GM23338 (cell line): ENCODE data around the gene SUSD4. TPM values are rescaled to one million over a fixed set of nuclear protein-coding genes. Genes with fewer than 3 reads are reported as not detected.

ENCODE experiments used
- ATAC-seq: fragments of 200-7000 bp; cut with Tn5 transposase; 3 replicates; pipeline ENCODE4 v1.9.1; 2020
- DNase-seq: peaks from one replicate; pipeline ENCODE4 v3.0.0-alpha.2; 2015; ENCODE audit warnings: low spot score
- H2AFZ ChIP-seq: fragments of 200-600 bp; sonication (generic); 2 replicates; pipeline ENCODE4 v1.8.0; 2016; ENCODE audit warnings: antibody characterized with exemption, mild to moderate bottlenecking, moderate library complexity
- H3F3A ChIP-seq: fragments of 200-600 bp; sonication (generic); replicated peaks from 2 replicates; pipeline ENCODE4 v1.8.0; 2017; ENCODE audit warnings: antibody characterized with exemption, mixed run types, low read depth
- H3K27ac ChIP-seq: fragments of 200-600 bp; sonication (generic); 2 replicates; pipeline ENCODE4 v1.6.1; 2016; ENCODE audit warnings: low read depth
- H3K27me3 ChIP-seq: fragments of 200-600 bp; sonication (generic); 2 replicates; pipeline ENCODE4 v1.8.0; 2016; ENCODE audit warnings: mild to moderate bottlenecking, mixed run types, moderate library complexity; ENCODE audit not compliant: insufficient read depth
- H3K36me3 ChIP-seq: fragments of 200-600 bp; sonication (generic); 2 replicates; pipeline ENCODE4 v1.8.0; 2016; ENCODE audit warnings: mild to moderate bottlenecking; ENCODE audit not compliant: insufficient read depth
- H3K4me1 ChIP-seq: fragments of 200-600 bp; sonication (generic); 2 replicates; pipeline ENCODE4 v1.8.0; 2016; ENCODE audit warnings: mild to moderate bottlenecking, moderate library complexity; ENCODE audit not compliant: insufficient read depth
- H3K4me2 ChIP-seq: fragments of 200-600 bp; sonication (generic); 2 replicates; pipeline ENCODE4 v1.7.1; 2017; ENCODE audit warnings: mixed run types
- H3K4me3 ChIP-seq: fragments of 200-600 bp; sonication (generic); 2 replicates; pipeline ENCODE4 v1.6.1; 2016; ENCODE audit warnings: mixed run types
- H3K79me2 ChIP-seq: fragments of 200-600 bp; sonication (generic); replicated peaks from 2 replicates; pipeline ENCODE4 v1.8.0; 2017; ENCODE audit warnings: mild to moderate bottlenecking; ENCODE audit not compliant: insufficient read depth
- H3K9me2 ChIP-seq: fragments of 200-600 bp; sonication (generic); 2 replicates; pipeline ENCODE4 v1.8.0; 2017; ENCODE audit not compliant: insufficient read depth
- H4K20me1 ChIP-seq: fragments of 200-600 bp; sonication (generic); replicated peaks from 2 replicates; pipeline ENCODE4 v1.8.0; 2017; ENCODE audit warnings: mild to moderate bottlenecking; ENCODE audit not compliant: insufficient read depth
- H3K27ac Mint-ChIP-seq: 2 replicates; pipeline ENCODE4 v1.8.0; 2020; ENCODE audit warnings: inconsistent platforms, mild to moderate bottlenecking, moderate library complexity, mixed read lengths
- H3K27me3 Mint-ChIP-seq: 3 replicates; pipeline ENCODE4 v1.8.0; 2022; ENCODE audit warnings: low read depth, mild to moderate bottlenecking, moderate library complexity, mixed read lengths, inconsistent platforms; ENCODE audit not compliant: insufficient read depth, poor library complexity
- H3K36me3 Mint-ChIP-seq: 3 replicates; pipeline ENCODE4 v1.8.0; 2021; ENCODE audit warnings: low read depth, mild to moderate bottlenecking, inconsistent platforms, moderate library complexity, mixed read lengths
- H3K4me1 Mint-ChIP-seq: 3 replicates; pipeline ENCODE4 v1.8.0; 2020; ENCODE audit warnings: mild to moderate bottlenecking, inconsistent platforms, mixed read lengths
- H3K4me3 Mint-ChIP-seq: 3 replicates; pipeline ENCODE4 v1.8.0; 2021; ENCODE audit warnings: moderate library complexity, mild to moderate bottlenecking, inconsistent platforms, mixed read lengths
- H3K9me3 Mint-ChIP-seq: 3 replicates; pipeline ENCODE4 v1.8.0; 2020; ENCODE audit warnings: moderate library complexity, mild to moderate bottlenecking, inconsistent platforms, mixed read lengths
- CREB1 ChIP-seq: fragments of 250-450 bp; sonication (Bioruptor Pico); IDR thresholded peaks from 2 replicates; pipeline ENCODE4 v1.5.0; 2020; ENCODE audit warnings: low read depth, mild to moderate bottlenecking, moderate library complexity
- CTCF ChIP-seq, 2 experiments: fragments of 200-600 bp in 1 of 2; sonication (generic) in 1 of 2; conservative IDR thresholded peaks; 2 replicates each; pipeline versions ENCODE4 v1.5.1 to v1.6.1; 2016 to 2017; ENCODE audit warnings: antibody characterized with exemption in 2 of 2, low read depth in 2 of 2, mild to moderate bottlenecking in 2 of 2, moderate library complexity in 1 of 2
- ETS1 ChIP-seq: IDR thresholded peaks from 2 replicates; pipeline ENCODE4 v1.6.1; 2016; ENCODE audit warnings: antibody characterized with exemption
- EZH2 ChIP-seq: fragments of 200-600 bp; sonication (generic); IDR thresholded peaks from one replicate; pipeline ENCODE4 v1.8.0; 2017; ENCODE audit warnings: antibody characterized with exemption, mild to moderate bottlenecking, low read depth; ENCODE audit not compliant: unreplicated experiment
- EZH2phosphoT487 ChIP-seq: fragments of 200-600 bp; sonication (generic); IDR thresholded peaks from one replicate; pipeline ENCODE4 v1.8.1; 2018; ENCODE audit warnings: antibody characterized with exemption; ENCODE audit not compliant: unreplicated experiment
- JUNB ChIP-seq: IDR thresholded peaks from one replicate; pipeline ENCODE4 v1.6.1; 2016; ENCODE audit warnings: antibody characterized with exemption; ENCODE audit not compliant: unreplicated experiment
- NANOG ChIP-seq: IDR thresholded peaks from 2 replicates; pipeline ENCODE4 v1.6.1; 2016; ENCODE audit warnings: antibody characterized with exemption, borderline replicate concordance
- POLR2AphosphoS5 ChIP-seq: IDR thresholded peaks from 2 replicates; pipeline ENCODE4 v1.6.1; 2016; ENCODE audit warnings: antibody characterized with exemption, low read depth
- REST ChIP-seq: IDR thresholded peaks from one replicate; pipeline ENCODE4 v1.6.1; 2018; ENCODE audit warnings: antibody characterized with exemption; ENCODE audit not compliant: unreplicated experiment
- STAT1 ChIP-seq: IDR thresholded peaks from one replicate; pipeline ENCODE4 v1.6.1; 2016; ENCODE audit warnings: antibody characterized with exemption; ENCODE audit not compliant: unreplicated experiment
- ZNF114 ChIP-seq: fragments of 250-450 bp; sonication (Bioruptor Pico); IDR thresholded peaks from 2 replicates; pipeline ENCODE4 v1.5.0; 2020; ENCODE audit warnings: mild to moderate bottlenecking, moderate library complexity
- ZNF331 ChIP-seq: fragments of 250-450 bp; sonication (Bioruptor Pico); IDR thresholded peaks from 2 replicates; pipeline ENCODE4 v1.5.0; 2020; ENCODE audit warnings: low read depth, mild to moderate bottlenecking, moderate library complexity
- polyA plus RNA-seq: library from polyadenylated mRNA; unstranded; fragments of >200 nt; fragmentation: Nextera tagmentation; extraction: Ambion mirVana; gene quantifications from 2 replicates; pipeline ENCODE4 v1.2.1, GENCODE V29; 2016
- total RNA-seq: library from RNA; depleted of rRNA; stranded (reverse); fragments of >200 nt; shearing (Covaris generic); gene quantifications from 2 replicates; pipeline ENCODE4 v1.2.3, GENCODE V29; 2014

The SUSD4 gene
- total and polyA plus RNA-seq, 2 experiments from 2014 or later, result 2.3 to 3.6 TPM

- TF ChIP-seq STAT1 (no peak), ETS1 (no peak), ZNF331 (CRISPR knock-in tag) (no peak), POLR2AphosphoS5 (no peak), CREB1 (CRISPR knock-in tag) (no peak), JUNB (no peak), ZNF114 (no peak), REST (no peak)
Measured at GRCh38 chr1:223217781-223218180, 146.2 kb downstream of the SUSD4 start (continued).

DNA sequence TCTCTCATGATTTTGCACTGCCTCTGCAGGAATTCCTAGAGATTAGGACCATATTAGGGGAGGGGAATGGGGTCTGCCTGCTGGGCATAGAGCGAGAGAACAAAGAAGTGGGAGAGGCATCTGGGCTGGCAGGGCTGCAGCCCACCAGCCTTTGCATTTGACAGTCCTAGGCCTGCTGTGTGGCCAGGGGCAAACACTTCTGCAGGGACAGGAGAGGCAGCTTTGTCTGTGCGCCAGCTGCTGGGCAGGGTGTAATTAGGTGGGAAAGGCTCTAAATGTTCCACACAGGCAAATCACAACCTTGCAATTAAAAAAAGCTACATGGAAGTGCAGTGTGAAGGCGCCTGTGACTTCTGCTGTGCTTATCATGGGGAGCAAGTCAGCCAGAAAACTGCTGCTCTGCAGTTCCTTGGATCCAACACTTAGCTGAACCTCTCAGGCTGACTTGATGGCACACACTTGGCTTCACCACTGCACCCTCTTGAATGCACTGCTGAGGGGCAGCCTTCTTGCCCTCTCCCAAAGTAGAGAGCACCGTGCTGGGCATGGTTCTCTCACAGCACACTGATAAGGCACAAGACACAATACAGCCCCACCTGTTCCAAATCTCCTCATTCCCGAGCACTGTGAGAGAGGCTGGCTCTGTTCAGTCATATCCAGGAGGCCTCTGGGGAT, 147.3 kb downstream of the SUSD4 start:
- no peaks in the 10 kb centered on the region for H3F3A ChIP-seq
- no peaks in the 10 kb centered on the region for H3K4me1 ChIP-seq
- no peaks in the 10 kb centered on the region for H4K20me1 ChIP-seq
- no peaks in the 10 kb centered on the region for H3K9me2 ChIP-seq
- no peaks in the 10 kb centered on the region for H3K79me2 ChIP-seq
- no peak overlapping the region for H3K27ac Mint-ChIP-seq
- peaks cover 26% of the 10 kb centered on the region for H3K9me3 Mint-ChIP-seq
- DNase-seq, result no peak
- H3K4me3 Mint-ChIP-seq, result no peak overlapping the region
- no peaks in the 10 kb centered on the region for H3K4me1 Mint-ChIP-seq
- ATAC-seq, result no peak; the same call in 2 of the 3 replicates
- no peaks in the 10 kb centered on the region for H3K27me3 Mint-ChIP-seq
- no peak overlapping the region for H3K4me2 ChIP-seq
- peaks cover 9% of the 10 kb centered on the region; the same call in 1 of the 3 replicates for H3K36me3 Mint-ChIP-seq
- no peak overlapping the region for H2AFZ ChIP-seq
- H3K4me3 ChIP-seq, result no peak overlapping the region
- no peaks in the 10 kb centered on the region for H3K36me3 ChIP-seq
- H3K27me3 ChIP-seq, result no peaks in the 10 kb centered on the region
- H3K27ac ChIP-seq, result no peak overlapping the region
- TF ChIP-seq NANOG, result no peak
- no peak for TF ChIP-seq ZNF114

DNA sequence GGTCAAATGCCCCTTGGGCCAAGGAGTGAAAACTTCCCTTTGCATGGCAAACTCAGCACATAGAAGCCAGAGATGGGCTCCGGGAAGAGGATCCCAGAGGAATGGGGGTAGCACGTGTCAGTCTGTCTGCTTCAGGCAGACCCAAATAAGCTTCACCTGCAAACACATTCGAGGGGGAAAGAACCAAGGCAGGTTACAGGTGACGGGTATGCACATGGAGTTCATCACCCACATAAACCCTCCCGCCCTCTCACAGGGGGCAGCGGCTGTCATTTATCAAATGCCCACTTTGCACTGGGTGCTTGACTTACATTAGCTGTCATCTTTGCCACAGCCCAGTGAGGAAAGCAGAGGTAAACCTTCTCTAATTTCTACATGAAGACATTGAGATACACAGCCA, 147.9 kb downstream of the SUSD4 start:
- TF ChIP-seq CTCF (conservative IDR thresholded peaks at IDR 0.05; ENCODE audit: low read depth in 2 of 2) (no peak), EZH2 (no peak), NANOG (no peak), ZNF331 (CRISPR knock-in tag) (no peak), ETS1 (no peak), ZNF114 (no peak), POLR2AphosphoS5 (no peak), EZH2phosphoT487 (no peak)
- peaks cover 26% of the 10 kb centered on the region for H3K9me3 Mint-ChIP-seq
- H3K27ac Mint-ChIP-seq, result no peak overlapping the region
- H3K4me2 ChIP-seq, result no peak overlapping the region
- H3K4me1 ChIP-seq, result no peaks in the 10 kb centered on the region
- ATAC-seq (no peak), DNase-seq (no peak)
- H3K27me3 Mint-ChIP-seq, result no peaks in the 10 kb centered on the region
- no peaks in the 10 kb centered on the region for H3K9me2 ChIP-seq
- H3K79me2 ChIP-seq, result no peaks in the 10 kb centered on the region
- H3K4me3 Mint-ChIP-seq, result no peak overlapping the region
- no peak overlapping the region for H3K27ac ChIP-seq
- H3K4me3 ChIP-seq, result no peak overlapping the region
- no peaks in the 10 kb centered on the region for H3K36me3 ChIP-seq
- H3K27me3 ChIP-seq, result no peaks in the 10 kb centered on the region
- H3K4me1 Mint-ChIP-seq, result no peaks in the 10 kb centered on the region
- H4K20me1 ChIP-seq, result no peaks in the 10 kb centered on the region
- H3K36me3 Mint-ChIP-seq, result peaks cover 9% of the 10 kb centered on the region; the same call in 1 of the 3 replicates
- H2AFZ ChIP-seq, result no peak overlapping the region
- no peaks in the 10 kb centered on the region for H3F3A ChIP-seq
